H1 (cell line): Measurements from ENCODE around the gene PYY. TPM values are rescaled to one million over a fixed set of nuclear protein-coding genes. Genes with fewer than 3 reads are reported as not detected.

Experiments used
- CTCF ChIA-PET: fragments of 300-600 bp; sonication (Branson Sonifier 250); formaldehyde crosslinking; loops from one replicate; lab custom pipeline; 2021; ENCODE audit not compliant: partially characterized antibody; lab: Charles Lee
- POLR2A ChIA-PET: fragments of 300-600 bp; sonication (Branson Sonifier 250); formaldehyde crosslinking; loops from one replicate; lab custom pipeline; 2021; ENCODE audit warnings: inconsistent platforms; ENCODE audit not compliant: partially characterized antibody; lab: Charles Lee
- DNase-seq, 2 experiments: peaks; one replicate each; pipeline versions ENCODE4 v3.0.0 to v3.0.0-alpha.2; 2010 to 2022; ENCODE audit warnings: low spot score in 2 of 2, low read depth in 1 of 2, mixed read lengths in 1 of 2
- FAIRE-seq: peaks from 2 replicates; lab custom pipeline; 2011; peaks lifted over from hg19 to GRCh38; lab: Jason Lieb, UNC
- H2AFZ ChIP-seq: 2 replicates; pipeline ENCODE4 v1.8.1; 2012; ENCODE audit warnings: low read length, inconsistent platforms
- H2AK5ac ChIP-seq: 2 replicates; pipeline ENCODE4 v1.6.1; 2013; ENCODE audit warnings: low read depth, low read length
- H2BK120ac ChIP-seq: replicated peaks from 2 replicates; pipeline ENCODE3; 2013; ENCODE audit warnings: low read depth, low read length, inconsistent platforms
- H2BK12ac ChIP-seq: 2 replicates; pipeline ENCODE4 v1.6.1; 2013; ENCODE audit warnings: low read depth, low read length
- H2BK15ac ChIP-seq: 2 replicates; pipeline ENCODE4 v1.6.1; 2013; ENCODE audit warnings: low read length
- H2BK20ac ChIP-seq: 2 replicates; pipeline ENCODE4 v1.6.1; 2013; ENCODE audit warnings: low read length
- H2BK5ac ChIP-seq: 2 replicates; pipeline ENCODE4 v1.6.1; 2013; ENCODE audit warnings: low read depth, low read length
- H3K14ac ChIP-seq: 2 replicates; pipeline ENCODE4 v1.6.1; 2013; ENCODE audit warnings: inconsistent platforms; ENCODE audit not compliant: insufficient read length
- H3K18ac ChIP-seq: 2 replicates; pipeline ENCODE4 v1.6.1; 2013; ENCODE audit warnings: low read length; ENCODE audit errors: extremely low read depth
- H3K23ac ChIP-seq: 2 replicates; pipeline ENCODE4 v1.6.1; 2013; ENCODE audit warnings: inconsistent platforms; ENCODE audit not compliant: insufficient read length
- H3K23me2 ChIP-seq: 2 replicates; pipeline ENCODE4 v1.6.1; 2013; ENCODE audit warnings: low read depth, low read length
- H3K27ac ChIP-seq: 2 replicates; pipeline ENCODE4 v1.6.1; 2011; ENCODE audit warnings: low read depth, low read length, inconsistent platforms
- H3K27me3 ChIP-seq, 4 experiments: replicated peaks in 1 of 4; 1 replicate in 1 of 4; 2 replicates in 3 of 4; pipeline versions ENCODE4 v1.6.1 to v1.8.1; 2011 to 2013; ENCODE audit warnings: low read length in 3 of 4, mild to moderate bottlenecking in 3 of 4, inconsistent platforms in 2 of 4, mixed read lengths in 2 of 4, moderate library complexity in 1 of 4; ENCODE audit not compliant: control insufficient read depth in 3 of 4, insufficient read depth in 3 of 4; ENCODE audit errors: extremely low read depth in 1 of 4
- H3K36me3 ChIP-seq, 4 experiments: 2 replicates each; pipeline versions ENCODE4 v1.6.1 to v1.8.1; 2011 to 2013; ENCODE audit warnings: mild to moderate bottlenecking in 4 of 4, low read length in 3 of 4, moderate library complexity in 2 of 4, control low read depth in 1 of 4, inconsistent platforms in 1 of 4; ENCODE audit not compliant: insufficient read depth in 4 of 4, control insufficient read depth in 2 of 4
- H3K4ac ChIP-seq: replicated peaks from 2 replicates; pipeline ENCODE3; 2013; ENCODE audit warnings: low read length, low read depth, mixed read lengths, inconsistent platforms; ENCODE audit not compliant: insufficient read length
- H3K4me1 ChIP-seq, 4 experiments: replicated peaks in 1 of 4; 1 replicate in 1 of 4; 2 replicates in 3 of 4; pipeline versions ENCODE4 v1.6.1 to v1.8.1; 2011 to 2013; ENCODE audit warnings: low read length in 3 of 4, inconsistent platforms in 2 of 4, mixed read lengths in 1 of 4; ENCODE audit not compliant: insufficient read depth in 4 of 4, control insufficient read depth in 3 of 4
- H3K4me2 ChIP-seq, 2 experiments: 2 replicates each; pipeline versions ENCODE4 v1.6.1 to v1.8.1; 2011 to 2013; ENCODE audit warnings: low read depth in 2 of 2, low read length in 2 of 2, control low read depth in 1 of 2, inconsistent platforms in 1 of 2, mild to moderate bottlenecking in 1 of 2; ENCODE audit not compliant: insufficient read depth in 1 of 2
- H3K4me3 ChIP-seq, 4 experiments: fragments of 200-600, 300-600 bp in 1 of 4; sonication (generic), shearing (Covaris generic), sonication (Bioruptor Twin) in 1 of 4; 2 replicates each; pipeline versions ENCODE4 v1.5.1 to v1.8.1; 2011 to 2016; ENCODE audit warnings: low read length in 4 of 4, low read depth in 3 of 4, control low read depth in 2 of 4, inconsistent platforms in 2 of 4, mild to moderate bottlenecking in 2 of 4, mixed read lengths in 1 of 4, moderate library complexity in 1 of 4; ENCODE audit not compliant: insufficient read depth in 2 of 4; ENCODE audit errors: extremely low read depth in 1 of 4
- H3K56ac ChIP-seq: replicated peaks from 2 replicates; pipeline ENCODE3; 2013; ENCODE audit warnings: low read depth, mild to moderate bottlenecking, mixed read lengths, low read length, inconsistent platforms; ENCODE audit not compliant: insufficient read length
- H3K79me1 ChIP-seq: 2 replicates; pipeline ENCODE4 v1.6.1; 2013; ENCODE audit warnings: low read depth, low read length, control low read depth
- H3K79me2 ChIP-seq, 2 experiments: 2 replicates each; pipeline versions ENCODE4 v1.6.1 to v1.8.1; 2012 to 2013; ENCODE audit warnings: low read length in 2 of 2, mild to moderate bottlenecking in 2 of 2, inconsistent platforms in 1 of 2; ENCODE audit not compliant: insufficient read depth in 2 of 2, control insufficient read depth in 1 of 2
- H3K9ac ChIP-seq, 4 experiments: replicated peaks in 1 of 4; 1 replicate in 1 of 4; 2 replicates in 3 of 4; pipeline versions ENCODE4 v1.6.1 to v1.8.1; 2011 to 2013; ENCODE audit warnings: low read depth in 3 of 4, low read length in 3 of 4, control low read depth in 2 of 4, mild to moderate bottlenecking in 2 of 4, moderate library complexity in 2 of 4, inconsistent platforms in 1 of 4; ENCODE audit errors: extremely low read depth in 1 of 4
- H3K9me3 ChIP-seq, 2 experiments: 2 replicates each; pipeline versions ENCODE4 v1.6.1 to v1.8.1; 2012 to 2013; ENCODE audit warnings: mild to moderate bottlenecking in 2 of 2, moderate library complexity in 2 of 2, control low read depth in 1 of 2, inconsistent platforms in 1 of 2, low read depth in 1 of 2, low read length in 1 of 2, mixed read lengths in 1 of 2; ENCODE audit not compliant: insufficient read depth in 2 of 2
- H4K20me1 ChIP-seq, 2 experiments: replicated peaks in 1 of 2; 2 replicates each; pipeline versions ENCODE3 to v1.8.1; 2011 to 2013; ENCODE audit warnings: inconsistent platforms in 2 of 2, low read length in 2 of 2, mild to moderate bottlenecking in 1 of 2; ENCODE audit not compliant: insufficient read depth in 2 of 2, control insufficient read depth in 1 of 2
- H4K5ac ChIP-seq: 2 replicates; pipeline ENCODE4 v1.6.1; 2013; ENCODE audit warnings: low read length, low read depth, mixed read lengths, inconsistent platforms; ENCODE audit not compliant: insufficient read length
- H4K8ac ChIP-seq: 2 replicates; pipeline ENCODE4 v1.8.0; 2013; ENCODE audit warnings: mild to moderate bottlenecking, moderate library complexity, low read length, inconsistent platforms; ENCODE audit not compliant: insufficient read depth; ENCODE audit errors: extremely low read depth
- H4K91ac ChIP-seq: replicated peaks from 2 replicates; pipeline ENCODE3; 2013; ENCODE audit warnings: low read length, mixed read lengths, inconsistent platforms; ENCODE audit not compliant: insufficient read length
- BCL11A ChIP-seq, 2 experiments: IDR thresholded peaks; one replicate each; pipeline ENCODE4 v1.6.1; 2011; ENCODE audit warnings: low read depth in 2 of 2, low read length in 2 of 2, mild to moderate bottlenecking in 2 of 2
- EGR1 ChIP-seq: IDR thresholded peaks from 2 replicates; pipeline ENCODE4 v1.6.1; 2011; ENCODE audit warnings: low read depth, low read length, borderline replicate concordance
- GABPA ChIP-seq: IDR thresholded peaks from 2 replicates; pipeline ENCODE4 v1.6.1; 2011; ENCODE audit warnings: mild to moderate bottlenecking, low read length, moderate library complexity, borderline replicate concordance; ENCODE audit not compliant: insufficient read depth
- HDAC2 ChIP-seq, 2 experiments: fragments of 300-600 bp in 1 of 2; sonication (generic) in 1 of 2; IDR thresholded peaks; 2 replicates each; pipeline ENCODE4 v1.6.1; 2011 to 2012; ENCODE audit warnings: low read depth in 2 of 2, low read length in 2 of 2, mild to moderate bottlenecking in 2 of 2, moderate library complexity in 2 of 2, borderline replicate concordance in 1 of 2, inconsistent platforms in 1 of 2
- JUND ChIP-seq: IDR thresholded peaks from 2 replicates; pipeline ENCODE4 v1.6.1; 2011; ENCODE audit warnings: mild to moderate bottlenecking, improper control_type of control experiment, low read length
- KDM4A ChIP-seq: IDR thresholded peaks from one replicate; pipeline ENCODE4 v1.7.1; 2012; ENCODE audit warnings: low read depth, mild to moderate bottlenecking, moderate library complexity, low read length, inconsistent platforms; ENCODE audit not compliant: severe bottlenecking
- MAX ChIP-seq: IDR thresholded peaks from 2 replicates; pipeline ENCODE4 v1.6.1; 2012; ENCODE audit warnings: inconsistent platforms
- SIN3A ChIP-seq, 2 experiments: IDR thresholded peaks in 1 of 2; conservative IDR thresholded peaks in 1 of 2; 2 replicates each; pipeline ENCODE4 v1.6.1; 2011 to 2012; ENCODE audit warnings: low read length in 2 of 2, improper control_type of control experiment in 1 of 2, low read depth in 1 of 2, mild to moderate bottlenecking in 1 of 2
- SP1 ChIP-seq: IDR thresholded peaks from 2 replicates; pipeline ENCODE4 v1.6.1; 2011; ENCODE audit warnings: low read depth, low read length
- SRF ChIP-seq: IDR thresholded peaks from 2 replicates; pipeline ENCODE4 v1.6.1; 2011; ENCODE audit warnings: mild to moderate bottlenecking, low read depth, low read length, moderate library complexity
- YY1 ChIP-seq: IDR thresholded peaks from 2 replicates; pipeline ENCODE4 v1.6.1; 2011; ENCODE audit warnings: low read depth, mild to moderate bottlenecking, low read length
- WGBS, 2 experiments: shearing (Covaris generic) in 1 of 2; methylation state at CpG; one replicate each; pipeline versions ENCODE4 v1.1.6 to v1.1.7; 2013 to 2015; ENCODE audit warnings: low lambda C conversion rate in 2 of 2, mixed read lengths in 2 of 2, inconsistent platforms in 1 of 2, low coverage in 1 of 2, missing lambda C conversion rate in 1 of 2; ENCODE audit not compliant: insufficient replicate concordance in 2 of 2, insufficient coverage in 1 of 2, insufficient read length in 1 of 2; ENCODE audit errors: extremely low coverage in 1 of 2, missing lambda C conversion rate in 1 of 2; 5-methylcytosine and 5-hydroxymethylcytosine counted together
- polyA plus RNA-seq, 7 experiments: library from polyadenylated mRNA; depleted of rRNA in 3 of 7; stranded (reverse) in 5 of 7; unstranded in 2 of 7; fragments of >200 nt in 5 of 7; fragments of 200-250 nt in 2 of 7; gene quantifications; 1 replicate in 5 of 7; 2 replicates in 1 of 7; 4 replicates in 1 of 7; pipeline versions ENCODE4 v1.2.1 to v1.2.3, GENCODE V29; 2011 to 2013; ENCODE audit warnings: missing spikeins in 2 of 7, mixed read lengths in 2 of 7
- total RNA-seq: library from RNA; stranded (reverse); fragmentation: NEBNext Ultra II Directional; extraction: Animal tissue kit (Norgen Biotek cat#: 25700); gene quantifications from 2 replicates; pipeline ENCODE4 v1.2.1, GENCODE V29; 2021

The PYY gene
- total and polyA plus RNA-seq, 2 of the 8 experiments (the other 6 are each of a cell fraction or from before 2014, with no cell fraction given) = 0.93 to 3.4 TPM

- Histone ChIP-seq H4K8ac (peak within 1 kb of the TSS; percentile 11; the same call in 1 of the 2 replicates), H3K23ac (no peak within 1 kb of the TSS), H2BK12ac (peak within 1 kb of the TSS; percentile 84; the same call in 1 of the 2 replicates), H3K56ac (peak within 1 kb of the TSS; percentile 70), H3K4me3 (peak within 1 kb of the TSS; percentile 42 to 81 (median 68)), H3K4me1 (peaks cover 4 to 23% (median 19%) of the 10 kb centered on the region in 4 experiments), H2AFZ (peak within 1 kb of the TSS; percentile 87), H3K27ac (no peak within 1 kb of the TSS), H3K14ac (no peak within 1 kb of the TSS), H3K9ac (no peak within 1 kb of the TSS), H3K79me2 (no peaks in the 10 kb centered on the region), H4K5ac (peak within 1 kb of the TSS; percentile 80), H3K4me2 (peak within 1 kb of the TSS; percentile 94 to 99), H2BK5ac (peak within 1 kb of the TSS; percentile 94; the same call in 1 of the 2 replicates), H4K91ac (peak within 1 kb of the TSS; percentile 70), H3K9me3 (no peaks in the 10 kb centered on the region), H2BK20ac (peak within 1 kb of the TSS; percentile 100; the same call in 1 of the 2 replicates), H3K27me3 (peaks cover 0 to 21% (median 15%) of the 10 kb centered on the region in 4 experiments; a peak in 5 of 7 replicates), H2AK5ac (no peak within 1 kb of the TSS), H3K23me2 (peaks cover 20% of the 10 kb centered on the region), H4K20me1 (peaks cover 0 to under 1% of the 10 kb centered on the region in 2 experiments), H3K18ac (peak within 1 kb of the TSS; percentile 99), H2BK15ac (peak within 1 kb of the TSS; percentile 88; the same call in 1 of the 2 replicates), H3K4ac (no peak within 1 kb of the TSS), H3K79me1 (no peaks in the 10 kb centered on the region), H3K36me3 (no peaks in the 10 kb centered on the region), H2BK120ac (peak within 1 kb of the TSS; percentile 82)
- CTCF ChIA-PET = interaction anchor here (1.4 to 25.8 kb wide), 7 partner anchors 7 to 86 kb away, joined by 4 to 403 read pairs (median 44); partner anchors contain the start of gene PPY
- 3% methylated on average over 21 of the region's 36 CpGs; no CpG with 5 or more reads in 1 of the 2 experiments for WGBS, 2 experiments
- POLR2A ChIA-PET = interaction anchor here (1.5 kb wide), 1 partner anchor 9 kb away, joined by 4 read pairs; no protein-coding TSS in a partner anchor
- DNase-seq (peak in 1 of 2 experiments; percentile 91), FAIRE-seq (no peak)
- TF ChIP-seq MAX (peak; percentile 87), JUND (0 out of 2 replicates have a peak, but pooled peaks have one; percentile 36), EGR1 (no peak), KDM4A (peak; percentile 86), GABPA (peak; percentile 12; the same call in 1 of the 2 replicates), SIN3A (conservative IDR thresholded peaks at IDR 0.05 in 1 of 2, IDR thresholded peaks at IDR 0.05 in 1 of 2; ENCODE audit: low read depth in 1 of 2, low read length in 2 of 2) (peak in 1 of 2 experiments; percentile 66; a peak in 1 of 4 replicates), SP1 (0 out of 2 replicates have a peak, but pooled peaks have one; percentile 31), BCL11A (IDR thresholded peaks at IDR 0.05; ENCODE audit: low read depth in 2 of 2, low read length in 2 of 2) (no peak), HDAC2 (IDR thresholded peaks at IDR 0.05; ENCODE audit: borderline replicate concordance in 1 of 2, low read depth in 2 of 2, low read length in 2 of 2) (0 out of 4 replicates have a peak, but pooled peaks of 1 of the 2 experiments have one; percentile 6), YY1 (no peak), SRF (no peak)
Measured at GRCh38 chr17:43907425-43907981, 46.2 kb downstream of the PYY start, which contains the start of gene MPP2. Gene MPP2 (minus strand): TSS chr17:43907536. CDS start chr17:43904460, 3,076 bp downstream.
